ENCODE data around the gene TNRC18. TPM values are rescaled to one million over a fixed set of nuclear protein-coding genes. Genes with fewer than 3 reads are reported as not detected.
"Not testable (repeated sequence)": the region's sequence is repeated elsewhere in the genome, so short reads cannot be mapped to it uniquely, and the experiment has no call there.

Gene TNRC18, protein sequence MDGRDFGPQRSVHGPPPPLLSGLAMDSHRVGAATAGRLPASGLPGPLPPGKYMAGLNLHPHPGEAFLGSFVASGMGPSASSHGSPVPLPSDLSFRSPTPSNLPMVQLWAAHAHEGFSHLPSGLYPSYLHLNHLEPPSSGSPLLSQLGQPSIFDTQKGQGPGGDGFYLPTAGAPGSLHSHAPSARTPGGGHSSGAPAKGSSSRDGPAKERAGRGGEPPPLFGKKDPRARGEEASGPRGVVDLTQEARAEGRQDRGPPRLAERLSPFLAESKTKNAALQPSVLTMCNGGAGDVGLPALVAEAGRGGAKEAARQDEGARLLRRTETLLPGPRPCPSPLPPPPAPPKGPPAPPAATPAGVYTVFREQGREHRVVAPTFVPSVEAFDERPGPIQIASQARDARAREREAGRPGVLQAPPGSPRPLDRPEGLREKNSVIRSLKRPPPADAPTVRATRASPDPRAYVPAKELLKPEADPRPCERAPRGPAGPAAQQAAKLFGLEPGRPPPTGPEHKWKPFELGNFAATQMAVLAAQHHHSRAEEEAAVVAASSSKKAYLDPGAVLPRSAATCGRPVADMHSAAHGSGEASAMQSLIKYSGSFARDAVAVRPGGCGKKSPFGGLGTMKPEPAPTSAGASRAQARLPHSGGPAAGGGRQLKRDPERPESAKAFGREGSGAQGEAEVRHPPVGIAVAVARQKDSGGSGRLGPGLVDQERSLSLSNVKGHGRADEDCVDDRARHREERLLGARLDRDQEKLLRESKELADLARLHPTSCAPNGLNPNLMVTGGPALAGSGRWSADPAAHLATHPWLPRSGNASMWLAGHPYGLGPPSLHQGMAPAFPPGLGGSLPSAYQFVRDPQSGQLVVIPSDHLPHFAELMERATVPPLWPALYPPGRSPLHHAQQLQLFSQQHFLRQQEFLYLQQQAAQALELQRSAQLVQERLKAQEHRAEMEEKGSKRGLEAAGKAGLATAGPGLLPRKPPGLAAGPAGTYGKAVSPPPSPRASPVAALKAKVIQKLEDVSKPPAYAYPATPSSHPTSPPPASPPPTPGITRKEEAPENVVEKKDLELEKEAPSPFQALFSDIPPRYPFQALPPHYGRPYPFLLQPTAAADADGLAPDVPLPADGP (N-terminal part only)
- 100 to 1,000 TPM in 2 of 4 donors, 10 to 100 TPM in 2; 81.1 to 160 (median 104) TPM for total RNA-seq

DNA sequence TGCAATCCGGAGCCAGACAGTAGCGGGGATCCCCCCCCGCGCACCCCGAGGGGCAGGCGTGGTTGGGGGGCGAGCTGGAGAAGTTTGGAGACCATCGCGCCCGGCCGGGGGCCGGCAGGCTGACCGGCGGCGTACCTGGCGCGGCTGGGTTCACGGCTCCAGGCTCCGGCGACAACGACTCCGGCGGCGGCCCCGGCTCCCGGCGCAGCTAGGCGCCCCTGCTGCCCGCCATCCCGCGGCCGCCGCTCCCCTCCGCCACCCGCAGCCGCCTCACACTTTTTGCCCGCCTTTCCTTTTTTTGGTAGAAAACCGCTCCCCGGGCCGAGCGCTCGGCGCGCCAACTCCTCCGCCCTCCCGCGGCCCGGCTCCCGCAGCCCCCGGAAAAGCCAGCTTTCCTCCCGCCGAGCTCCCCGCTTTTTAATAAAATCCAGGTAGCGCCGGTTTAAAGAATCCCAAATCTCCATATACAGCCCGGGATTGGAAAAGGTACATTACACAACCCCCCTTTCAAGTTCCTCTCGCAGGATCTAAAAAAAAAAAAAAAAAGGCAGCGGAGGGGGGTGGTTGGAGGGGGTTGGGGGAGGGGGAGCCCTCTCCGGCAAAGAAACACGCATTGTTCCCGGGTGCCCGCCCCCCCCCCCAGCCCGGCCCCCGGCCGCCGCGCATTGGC lies at the start of gene TNRC18:
Gene TNRC18, minus strand, starts transcription at position 529 of the 670 bp plus-strand sequence. CDS start 2,588 bp downstream, outside the sequence.
- H3K9me3 ChIP-seq: no peaks in the 10 kb centered on the region
- under 1% methylated on average over 41 of the region's 67 CpGs for WGBS
- H3K36me3 ChIP-seq: no peaks in the 10 kb centered on the region
- H3K4me3 ChIP-seq: peak within 1 kb of the TSS; percentile 82
- TF ChIP-seq POLR2AphosphoS5 (IDR thresholded peaks at IDR 0.05) (peak in 1 of 3 donors; percentile 10), EP300 (IDR thresholded peaks at IDR 0.05) (no peak), CTCF (IDR thresholded peaks at IDR 0.05) (no peak), POLR2A (IDR thresholded peaks at IDR 0.05) (peak in 1 of 2 donors; percentile 33)
- H3K4me1 ChIP-seq: peaks cover 19% of the 10 kb centered on the region
- H3K27me3 ChIP-seq: no peaks in the 10 kb centered on the region
- H3K27ac ChIP-seq: peak within 1 kb of the TSS; percentile 98
- DNase-seq (ENCODE audit: low spot score in 2 of 2): no peak

DNA sequence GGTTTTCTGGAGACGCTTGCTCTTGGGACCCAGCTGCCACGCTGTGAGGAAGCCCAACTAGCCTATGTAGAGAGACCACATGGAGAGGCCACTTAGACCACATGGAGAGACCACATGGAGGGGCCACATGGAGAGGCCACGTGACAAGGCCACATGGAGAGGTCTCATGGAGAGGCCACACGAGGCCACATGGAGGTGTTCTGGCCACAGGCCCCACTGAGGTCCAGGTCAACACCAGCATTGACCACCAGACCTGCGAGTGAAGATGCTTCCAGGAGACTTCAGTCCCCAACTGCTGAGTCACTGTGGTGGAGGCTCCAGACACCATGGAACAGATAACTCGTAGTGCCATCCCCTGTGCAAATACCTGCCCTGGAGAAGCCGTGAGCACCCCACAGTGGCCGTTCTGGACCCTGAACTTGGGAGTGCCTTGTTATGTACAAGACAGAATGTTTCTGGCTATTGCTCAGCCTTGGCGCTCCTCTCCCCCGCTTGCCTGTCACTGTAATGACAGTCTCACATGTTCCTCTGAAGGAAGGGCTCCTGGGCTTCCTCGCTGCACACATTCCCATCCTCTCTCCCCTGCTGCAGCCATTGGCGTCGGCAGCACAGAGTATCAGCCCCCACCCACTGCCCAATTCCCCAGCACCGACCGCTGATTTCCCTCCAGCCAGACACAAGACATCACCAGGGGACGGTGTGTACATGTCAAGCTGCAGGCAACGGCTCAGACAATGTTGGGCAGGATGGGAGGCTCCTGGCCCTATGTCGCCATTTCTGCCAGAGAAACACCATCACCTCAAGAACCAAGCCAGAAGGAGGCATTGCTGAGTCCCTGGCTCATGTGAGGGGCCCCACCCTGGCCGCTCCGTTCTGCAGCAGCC lies 49.0 kb upstream of the TNRC18 start:
- Histone ChIP-seq H3K4me1 (peaks cover 5% of the 10 kb centered on the region), H3K27me3 (no peaks in the 10 kb centered on the region), H3K9me3 (no peaks in the 10 kb centered on the region), H3K27ac (no peak overlapping the region), H3K4me3 (no peak overlapping the region), H3K36me3 (no peaks in the 10 kb centered on the region)
- WGBS: 95% methylated on average over 19 of the region's 20 CpGs
- DNase-seq (ENCODE audit: low spot score in 2 of 2): no peak
- TF ChIP-seq EP300 (IDR thresholded peaks at IDR 0.05) (no peak), POLR2A (IDR thresholded peaks at IDR 0.05) (no peak), CTCF (IDR thresholded peaks at IDR 0.05) (no peak), POLR2AphosphoS5 (IDR thresholded peaks at IDR 0.05) (no peak)

- H3K27me3 ChIP-seq, H3K4me1 ChIP-seq: not testable (repeated sequence)
Observed at GRCh38 chr7:5471623-5472022, 48.0 kb upstream of the TNRC18 start.

GRCh38 chr7:5470816-5471215 lies 47.2 kb upstream of the TNRC18 start:
- Histone ChIP-seq H3K27ac (no peak overlapping the region), H3K4me3 (no peak overlapping the region)
- WGBS: 85% methylated on average over 21 of the region's 22 CpGs

More at GRCh38 chr7:5471623-5472022, 48.0 kb upstream of the TNRC18 start:
- not testable (repeated sequence) for H3K9me3 ChIP-seq; DNase-seq (ENCODE audit: low spot score in 2 of 2); H3K36me3 ChIP-seq; H3K4me3 ChIP-seq; H3K27ac ChIP-seq
- 88% methylated on average over 11 of the region's 14 CpGs for WGBS

More at GRCh38 chr7:5470816-5471215, 47.2 kb upstream of the TNRC18 start:
- Histone ChIP-seq H3K4me1 (peaks cover 4% of the 10 kb centered on the region), H3K36me3 (no peaks in the 10 kb centered on the region), H3K9me3 (no peaks in the 10 kb centered on the region), H3K27me3 (no peaks in the 10 kb centered on the region)
- DNase-seq (ENCODE audit: low spot score in 2 of 2): no peak
- no peak for TF ChIP-seq EP300 (IDR thresholded peaks at IDR 0.05)
- no peak for TF ChIP-seq CTCF (IDR thresholded peaks at IDR 0.05)

Measured in suprapubic skin (tissue), 4 donors.